ENCODE results near the gene TNNI2.
"Not testable (repeated sequence)": the region's sequence is repeated elsewhere in the genome, so short reads cannot be mapped to it uniquely, and the experiment has no call there.

The TNNI2 gene

GRCh38 chr11:1862588-1863351 lies 24.0 kb downstream of the TNNI2 start:
- no peak for DNase-seq (ENCODE audit: low read depth in 2 of 2)

- no peak for DNase-seq (ENCODE audit: low read depth in 2 of 2)
Observed at GRCh38 chr11:1863352-1864216, 24.8 kb downstream of the TNNI2 start.

- DNase-seq (ENCODE audit: low read depth in 2 of 2), result no peak
Observed at GRCh38 chr11:1864231-1864630, 25.4 kb downstream of the TNNI2 start.

DNA sequence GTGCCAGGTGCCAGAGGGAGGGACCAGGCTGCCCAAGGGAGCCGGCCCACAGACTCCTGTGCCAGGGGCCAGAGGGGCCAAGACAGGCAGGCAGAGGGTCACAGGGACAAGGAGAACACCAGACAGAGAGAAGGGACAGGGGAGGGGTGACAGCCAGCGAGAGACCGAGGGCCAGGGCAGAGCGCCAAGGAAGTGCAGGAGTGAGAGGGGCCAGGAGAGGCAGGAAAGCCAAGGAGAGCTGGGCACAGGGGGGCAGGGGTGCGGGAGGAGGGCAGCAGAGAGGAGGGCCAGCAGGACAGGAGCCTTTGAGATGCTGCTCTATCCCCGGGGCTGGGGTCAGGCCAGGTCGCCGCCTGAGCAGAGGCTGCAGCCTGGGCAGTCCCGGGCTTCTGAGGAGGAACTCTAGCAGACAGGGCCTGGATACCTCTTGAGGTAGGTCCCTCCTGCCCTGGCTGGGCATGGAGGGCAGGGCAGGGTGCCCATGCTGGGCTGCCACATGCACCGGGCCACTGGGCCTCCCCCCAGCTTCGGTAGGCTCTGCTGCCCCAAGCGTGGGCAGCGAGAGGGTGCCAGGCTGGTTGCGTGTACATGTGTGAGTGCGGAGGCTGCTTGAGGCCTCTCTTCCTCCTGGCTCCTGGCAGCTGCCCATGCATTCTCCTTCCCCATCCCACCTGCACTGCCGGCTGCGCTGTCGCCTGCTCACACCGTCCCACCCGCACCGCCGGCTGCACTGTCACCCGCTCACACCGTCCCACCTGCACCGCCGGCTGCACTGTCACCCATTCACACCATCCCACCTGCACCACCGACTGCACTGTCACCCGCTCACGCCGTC lies 26.3 kb downstream of the TNNI2 start:
- no peak for DNase-seq (ENCODE audit: low read depth in 2 of 2)

DNA sequence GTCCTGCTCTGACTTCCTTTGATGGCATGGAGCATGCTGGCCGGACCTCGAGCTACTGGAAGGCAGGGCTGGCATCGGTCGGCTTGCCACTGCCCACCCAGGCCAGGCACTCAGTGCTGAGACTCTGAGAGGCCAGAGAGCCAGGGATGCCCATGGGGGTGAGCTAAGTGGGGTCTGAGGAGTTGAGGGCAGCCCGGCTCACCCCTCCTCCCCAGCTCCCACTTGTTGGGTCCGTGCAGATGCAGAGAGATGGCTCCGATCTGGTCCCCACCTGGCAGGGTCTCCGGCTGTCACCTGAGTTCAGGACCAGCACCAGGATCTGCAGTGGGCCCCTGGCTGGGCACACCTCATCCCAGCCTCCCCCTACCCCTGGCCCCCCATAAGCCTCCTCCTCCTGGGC lies 27.4 kb downstream of the TNNI2 start:
- no peak for DNase-seq (ENCODE audit: low read depth in 2 of 2)

DNA sequence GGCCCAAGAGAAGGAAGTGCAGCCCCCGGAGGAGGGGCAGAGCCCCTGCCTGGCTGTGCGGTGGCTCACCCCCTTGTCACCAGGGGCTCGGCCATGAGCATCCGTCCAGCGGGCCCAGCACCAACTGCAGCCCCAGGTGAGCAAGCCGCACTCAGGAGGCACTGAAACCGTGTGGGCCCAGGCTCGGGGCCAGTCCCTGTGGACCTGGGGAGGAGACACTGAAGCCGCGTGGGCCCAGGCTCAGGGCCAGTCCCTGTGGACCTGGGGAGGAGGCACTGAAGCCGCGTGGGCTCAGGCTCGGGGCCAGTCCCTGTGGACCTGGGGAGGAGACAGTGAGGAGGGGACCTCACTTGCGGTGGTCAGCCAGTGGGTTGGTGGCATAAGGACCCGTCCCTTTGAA lies 28.0 kb downstream of the TNNI2 start:
- no peak for DNase-seq (ENCODE audit: low read depth in 2 of 2)

DNA sequence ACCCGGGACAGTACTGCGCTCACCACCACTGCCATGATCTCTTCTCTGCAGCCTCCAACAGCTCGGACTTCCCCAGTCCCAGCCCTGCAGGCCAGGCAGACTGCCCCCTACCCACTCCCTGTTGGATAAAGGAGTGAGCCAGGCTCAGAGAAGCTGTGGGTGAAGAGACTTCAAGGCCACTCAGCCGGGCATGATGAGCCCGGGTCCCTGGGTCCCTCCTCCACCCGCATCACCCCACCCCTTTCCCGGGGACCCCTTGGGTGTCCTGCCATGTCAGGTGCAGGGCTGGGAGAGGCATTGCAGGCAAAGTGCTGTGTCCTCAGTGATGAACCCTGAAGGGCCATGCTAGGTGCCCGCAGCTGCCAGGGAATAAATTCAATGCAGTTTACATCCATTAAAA lies 28.6 kb downstream of the TNNI2 start:
- no peak for DNase-seq (ENCODE audit: low read depth in 2 of 2)

- DNase-seq (ENCODE audit: low read depth in 2 of 2), result no peak
Observed at GRCh38 chr11:1868056-1868635, 29.4 kb downstream of the TNNI2 start.

GRCh38 chr11:1868636-1869291 lies 30.0 kb downstream of the TNNI2 start:
- DNase-seq (ENCODE audit: low read depth in 2 of 2), result no peak

GRCh38 chr11:1869427-1870325 lies 30.9 kb downstream of the TNNI2 start:
- no peak for DNase-seq (ENCODE audit: low read depth in 2 of 2)

- DNase-seq (ENCODE audit: low read depth in 2 of 2), result no peak
Observed at GRCh38 chr11:1870326-1870696, 31.5 kb downstream of the TNNI2 start.

DNA sequence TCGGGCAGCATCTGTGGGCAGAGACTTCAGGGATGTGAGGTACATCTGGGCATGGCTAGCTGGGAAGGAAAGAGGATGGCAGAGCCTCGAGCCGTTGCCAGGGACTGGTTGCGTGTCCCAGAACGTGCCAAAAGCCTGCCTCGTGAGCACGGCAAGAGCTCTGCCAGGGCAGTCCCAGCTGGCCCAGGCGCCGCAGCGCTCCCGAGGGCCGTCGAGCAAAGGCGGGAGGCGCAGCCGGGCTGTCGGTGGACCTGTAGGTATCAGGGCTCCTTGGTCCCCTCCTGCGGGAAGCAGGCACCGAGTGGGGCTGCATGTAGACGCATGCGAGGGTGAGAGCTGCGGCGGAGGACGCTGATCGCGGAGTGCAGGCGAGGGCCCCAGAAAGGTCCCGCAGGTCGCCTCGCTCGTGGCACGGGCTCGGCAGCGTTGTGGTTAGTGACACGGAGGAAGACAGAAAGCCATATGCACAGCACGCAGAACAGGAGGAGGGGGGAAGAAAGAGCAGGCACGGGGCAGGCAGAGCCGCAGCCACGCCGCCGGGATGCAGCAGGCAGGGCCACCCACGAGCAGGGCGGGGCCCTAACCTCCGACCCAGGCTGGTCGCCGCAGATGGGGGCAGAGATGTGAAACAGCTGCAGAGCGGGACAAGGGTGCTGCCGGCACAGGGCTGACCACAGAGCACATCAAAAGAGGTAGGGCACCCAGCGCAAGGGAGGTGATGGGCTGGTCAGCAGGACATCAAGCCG lies 32.1 kb downstream of the TNNI2 start:
- DNase-seq (ENCODE audit: low read depth in 2 of 2), result no peak

- no peak for DNase-seq (ENCODE audit: low read depth in 2 of 2)
Observed at GRCh38 chr11:1871531-1871930, 32.8 kb downstream of the TNNI2 start.

- no peak for DNase-seq (ENCODE audit: low read depth in 2 of 2)
Observed at GRCh38 chr11:1872267-1872985, 33.6 kb downstream of the TNNI2 start.

DNA sequence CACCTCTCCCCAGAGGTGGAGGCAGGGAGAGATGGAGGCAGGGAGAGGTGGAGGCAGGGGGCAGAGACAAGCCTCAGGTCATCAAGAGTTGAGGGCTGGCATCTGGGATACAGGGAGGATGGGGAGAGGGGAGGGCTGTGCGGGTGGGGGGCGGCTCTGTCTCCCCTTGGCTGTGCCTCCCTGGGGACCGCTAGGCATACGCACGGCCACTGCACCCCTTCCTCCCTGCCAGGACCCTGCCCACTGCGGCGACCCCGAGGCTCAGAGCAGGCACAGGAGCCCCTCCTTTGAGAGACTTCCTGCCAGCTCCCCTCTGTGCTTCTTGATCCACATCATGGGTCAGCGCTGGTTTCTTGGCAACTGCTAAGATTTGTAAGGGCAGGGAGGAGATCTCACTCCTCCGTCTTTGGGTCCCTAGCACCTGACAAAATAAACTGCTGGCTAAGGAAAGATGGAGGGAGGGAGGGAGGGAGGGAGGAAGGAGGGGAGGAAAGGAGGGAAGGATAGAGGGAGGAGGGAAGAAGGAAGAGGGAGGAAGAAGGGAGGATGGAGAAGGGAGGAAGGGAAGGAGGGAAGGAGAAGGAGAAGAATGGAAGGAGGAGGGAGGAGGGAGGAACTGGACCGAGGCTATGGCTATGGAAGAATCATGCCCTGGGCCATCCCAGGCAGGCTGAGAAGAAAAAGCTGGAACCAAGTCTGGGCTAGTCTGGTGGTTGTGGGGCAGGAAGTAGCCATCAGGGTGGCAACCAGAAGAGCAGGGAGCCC lies 34.4 kb downstream of the TNNI2 start:
- no peak for DNase-seq (ENCODE audit: low read depth in 2 of 2)

GRCh38 chr11:1873813-1874150 lies 35.0 kb downstream of the TNNI2 start:
- DNase-seq (ENCODE audit: low read depth in 2 of 2), result not testable (repeated sequence)

DNA sequence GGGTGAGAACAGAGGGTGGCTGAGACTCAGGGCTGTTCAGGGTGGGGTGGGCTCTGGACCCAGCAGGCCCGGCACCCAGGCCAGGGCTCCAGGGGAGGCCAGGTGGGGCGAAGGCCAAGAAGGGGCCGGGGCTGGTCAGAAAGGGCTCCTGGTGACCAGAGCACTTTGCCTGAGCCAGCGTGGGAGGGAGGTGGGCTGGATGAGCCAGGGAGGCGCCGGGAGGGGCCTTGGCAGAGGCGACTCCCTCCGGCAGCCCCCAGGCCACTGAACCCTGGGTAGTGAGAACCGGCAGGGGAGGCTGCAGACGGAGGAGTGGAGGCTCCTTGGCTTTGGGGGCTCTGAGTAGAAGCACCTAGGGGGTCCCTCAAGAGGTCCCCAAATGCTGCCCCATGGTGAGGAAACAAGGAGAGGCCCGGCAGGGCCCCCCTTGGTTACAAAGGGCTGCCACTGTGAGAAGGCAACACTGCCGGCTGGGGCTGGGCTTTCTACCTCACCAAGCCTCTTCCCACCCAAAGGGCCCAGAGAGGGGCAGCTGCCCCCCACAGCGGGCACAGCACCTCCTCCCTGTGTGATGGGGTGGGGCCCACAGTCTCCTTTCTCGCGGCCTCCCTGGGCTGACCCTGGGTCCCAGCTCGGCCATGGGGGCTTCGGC lies 35.8 kb downstream of the TNNI2 start:
- not testable (repeated sequence) for DNase-seq (ENCODE audit: low read depth in 2 of 2)

Data from stimulated activated CD8-positive, alpha-beta memory T cell treated with anti-CD3 and anti-CD28 coated beads, Interleukin-2, amount 100 ng/mL, for 1 hour (primary cell).